Brain microvascular endothelial cell (primary cell): Measurements from ENCODE around the gene TBC1D3B.
"Not testable (repeated sequence)": the region's sequence is repeated elsewhere in the genome, so short reads cannot be mapped to it uniquely, and the experiment has no call there.

ENCODE experiments used
- DNase-seq: peaks from one replicate; pipeline ENCODE4 v3.0.0-alpha.2; 2020
- H3K27ac ChIP-seq: fragments of 250-450 bp; sonication (Bioruptor Pico); 2 replicates; pipeline ENCODE4 v1.5.1; 2020; ENCODE audit warnings: mild to moderate bottlenecking, moderate library complexity
- H3K27me3 ChIP-seq: fragments of 250-450 bp; sonication (Bioruptor Pico); replicated peaks from 2 replicates; pipeline ENCODE4 v1.5.1; 2020; ENCODE audit warnings: mild to moderate bottlenecking
- H3K36me3 ChIP-seq: fragments of 250-450 bp; sonication (Bioruptor Pico); replicated peaks from 2 replicates; pipeline ENCODE4 v1.5.1; 2020; ENCODE audit warnings: mild to moderate bottlenecking
- H3K4me3 ChIP-seq: 2 replicates; pipeline ENCODE4 v1.5.1; 2011; ENCODE audit warnings: low read depth, mild to moderate bottlenecking, control low read depth, low read length, moderate library complexity
- in situ Hi-C: cut with HindIII; loops from 2 replicates; pipeline ENCODE4 v1.10.0; 2017; ENCODE audit warnings: low sequenced_read_pairs, low pct_ligation_motif_present
- TF ChIP-seq, protein P1 (sequence below): IDR thresholded peaks from 2 replicates; pipeline ENCODE4 v1.5.1; 2011; ENCODE audit warnings: low read depth, mild to moderate bottlenecking, moderate library complexity, low read length, control low read depth, inconsistent platforms; ENCODE audit errors: missing control alignments

TBC1D3B gene

DNA sequence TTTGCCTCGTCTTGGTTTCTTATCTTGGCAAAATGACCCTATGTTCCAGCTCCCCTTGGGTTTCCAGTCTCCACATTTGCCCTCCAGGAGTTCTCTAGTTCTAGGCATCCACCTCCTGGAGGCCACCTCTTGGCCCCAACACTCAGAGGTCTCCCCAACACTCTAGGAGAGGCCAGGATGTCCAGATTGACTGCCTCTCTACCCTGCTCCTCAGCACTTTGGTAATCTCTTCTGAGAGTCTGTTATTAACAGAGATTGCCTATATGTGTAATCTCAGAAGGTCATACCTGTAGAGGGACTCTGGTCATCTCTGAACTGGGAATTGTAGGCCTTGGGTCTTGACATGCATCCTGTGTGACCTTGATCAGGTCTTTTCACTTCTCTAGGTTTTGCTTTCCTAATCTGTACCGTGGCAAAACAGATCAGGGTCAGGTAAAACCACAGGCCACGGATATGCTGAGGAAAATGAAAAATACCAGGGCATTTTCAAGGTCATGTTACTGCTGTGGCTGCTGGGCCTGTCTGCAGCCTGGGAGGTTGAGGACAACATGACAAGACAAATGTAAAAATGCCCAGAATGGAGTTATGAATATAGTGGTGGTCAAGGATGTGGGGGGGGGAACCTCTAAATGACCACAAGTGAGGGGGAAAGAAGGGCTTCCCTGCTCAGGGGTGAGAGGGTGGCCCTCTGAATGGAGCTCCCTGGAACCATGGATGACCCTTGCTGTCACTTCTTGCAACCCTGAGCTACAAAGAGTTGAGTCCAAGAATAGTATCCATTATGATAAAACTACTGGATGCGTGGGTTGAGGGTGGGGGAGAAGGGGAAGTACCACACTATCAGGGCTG is 29.4 kb upstream of the TBC1D3B start:
- no peak for DNase-seq
- no peaks in the 10 kb centered on the region for H3K36me3 ChIP-seq
- no peak overlapping the region for H3K4me3 ChIP-seq
- H3K27me3 ChIP-seq: no peaks in the 10 kb centered on the region
- TF ChIP-seq, protein P1, sequence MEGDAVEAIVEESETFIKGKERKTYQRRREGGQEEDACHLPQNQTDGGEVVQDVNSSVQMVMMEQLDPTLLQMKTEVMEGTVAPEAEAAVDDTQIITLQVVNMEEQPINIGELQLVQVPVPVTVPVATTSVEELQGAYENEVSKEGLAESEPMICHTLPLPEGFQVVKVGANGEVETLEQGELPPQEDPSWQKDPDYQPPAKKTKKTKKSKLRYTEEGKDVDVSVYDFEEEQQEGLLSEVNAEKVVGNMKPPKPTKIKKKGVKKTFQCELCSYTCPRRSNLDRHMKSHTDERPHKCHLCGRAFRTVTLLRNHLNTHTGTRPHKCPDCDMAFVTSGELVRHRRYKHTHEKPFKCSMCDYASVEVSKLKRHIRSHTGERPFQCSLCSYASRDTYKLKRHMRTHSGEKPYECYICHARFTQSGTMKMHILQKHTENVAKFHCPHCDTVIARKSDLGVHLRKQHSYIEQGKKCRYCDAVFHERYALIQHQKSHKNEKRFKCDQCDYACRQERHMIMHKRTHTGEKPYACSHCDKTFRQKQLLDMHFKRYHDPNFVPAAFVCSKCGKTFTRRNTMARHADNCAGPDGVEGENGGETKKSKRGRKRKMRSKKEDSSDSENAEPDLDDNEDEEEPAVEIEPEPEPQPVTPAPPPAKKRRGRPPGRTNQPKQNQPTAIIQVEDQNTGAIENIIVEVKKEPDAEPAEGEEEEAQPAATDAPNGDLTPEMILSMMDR: no peak
- H3K27ac ChIP-seq: no peak overlapping the region
- in situ Hi-C loops: no loop called here

DNA sequence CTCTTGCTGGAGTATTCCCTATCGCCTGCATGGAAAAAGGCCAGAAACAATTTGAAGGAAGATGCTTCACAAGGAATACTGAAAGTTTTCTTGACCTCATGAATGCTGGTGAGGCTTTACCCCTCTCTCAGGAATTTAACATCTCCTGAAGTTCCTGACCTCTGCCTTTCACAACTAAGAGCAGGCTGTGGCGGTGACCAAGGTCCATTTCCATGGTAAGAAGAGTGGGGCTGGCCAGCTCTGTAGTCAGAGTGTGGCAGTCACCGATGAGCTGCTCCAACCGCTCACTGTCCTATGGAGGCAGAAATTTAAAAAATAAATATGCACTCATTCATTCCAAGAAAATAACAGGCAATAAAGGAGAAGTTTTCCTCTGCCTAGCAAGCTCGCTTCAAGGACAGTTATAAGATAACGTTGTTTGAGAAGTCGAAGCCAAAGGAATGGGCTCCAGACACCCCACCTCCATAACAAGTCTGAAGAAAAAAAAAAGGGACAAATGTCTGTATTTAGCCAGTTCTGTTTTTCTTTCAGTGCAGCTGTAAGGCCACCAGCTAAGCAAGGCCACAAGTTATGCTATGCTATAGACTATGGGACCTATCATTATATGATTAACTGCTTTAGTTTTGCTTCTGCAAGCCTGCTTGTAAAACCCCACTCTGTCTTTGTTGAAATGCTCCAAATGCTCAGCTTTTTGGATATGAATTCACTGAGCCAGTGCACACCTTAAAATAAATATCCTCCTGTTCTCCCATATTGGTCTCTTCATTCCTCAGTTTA is 28.5 kb upstream of the TBC1D3B start:
- in situ Hi-C loops: no loop called here
- DNase-seq: no peak
- no peak overlapping the region for H3K27ac ChIP-seq

DNA sequence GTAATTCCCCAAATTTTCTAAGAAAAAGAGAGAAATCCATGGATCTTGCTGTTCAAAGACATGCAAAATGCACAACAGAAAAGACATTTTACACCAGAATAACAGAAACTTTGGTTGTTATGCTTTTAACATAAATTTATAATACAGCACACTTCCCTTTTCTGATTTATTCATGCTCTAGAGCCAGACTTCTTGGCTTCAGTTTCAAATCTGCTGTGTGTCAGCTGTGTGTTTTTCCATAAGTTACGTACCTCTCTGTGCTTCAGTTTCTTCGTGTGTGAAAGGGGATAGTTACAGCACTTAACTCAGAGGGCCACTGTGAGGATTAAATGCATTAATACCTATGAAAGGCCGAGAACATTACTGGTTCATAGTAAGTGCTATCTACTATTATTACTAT is 26.9 kb upstream of the TBC1D3B start:
- TF ChIP-seq, protein P1: no peak
- no peak for DNase-seq
- Histone ChIP-seq H3K27ac (no peak overlapping the region), H3K36me3 (no peaks in the 10 kb centered on the region), H3K27me3 (no peaks in the 10 kb centered on the region), H3K4me3 (no peak overlapping the region)
- in situ Hi-C loops: no loop called here

More for the DNA sequence above, 28.5 kb upstream of the TBC1D3B start:
- no peak overlapping the region for H3K4me3 ChIP-seq
- TF ChIP-seq, protein P1: no peak
- H3K36me3 ChIP-seq: no peaks in the 10 kb centered on the region
- no peaks in the 10 kb centered on the region for H3K27me3 ChIP-seq

DNA sequence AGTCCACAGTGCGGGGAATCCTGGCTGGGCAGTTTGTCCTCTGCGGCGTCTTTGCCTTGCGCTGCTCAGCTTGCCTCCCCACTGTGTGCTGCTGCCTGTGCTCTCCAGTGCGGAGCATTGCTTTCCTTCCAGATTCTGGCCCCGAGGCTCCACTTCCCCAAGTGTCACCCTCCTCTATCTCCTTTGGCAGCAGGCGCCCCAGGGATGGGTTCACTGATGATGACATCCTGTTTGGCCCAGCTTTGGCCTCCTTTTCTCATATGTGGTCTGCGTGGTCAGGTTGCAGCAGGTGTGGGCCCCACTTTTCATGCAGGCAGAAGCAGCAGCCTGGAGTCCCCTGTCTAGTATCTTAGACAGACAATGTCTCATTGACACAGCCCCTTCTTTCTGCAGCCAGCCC is 25.1 kb upstream of the TBC1D3B start:
- H3K4me3 ChIP-seq, in situ Hi-C loops, H3K27me3 ChIP-seq, H3K27ac ChIP-seq, DNase-seq, H3K36me3 ChIP-seq: not testable (repeated sequence)

DNA sequence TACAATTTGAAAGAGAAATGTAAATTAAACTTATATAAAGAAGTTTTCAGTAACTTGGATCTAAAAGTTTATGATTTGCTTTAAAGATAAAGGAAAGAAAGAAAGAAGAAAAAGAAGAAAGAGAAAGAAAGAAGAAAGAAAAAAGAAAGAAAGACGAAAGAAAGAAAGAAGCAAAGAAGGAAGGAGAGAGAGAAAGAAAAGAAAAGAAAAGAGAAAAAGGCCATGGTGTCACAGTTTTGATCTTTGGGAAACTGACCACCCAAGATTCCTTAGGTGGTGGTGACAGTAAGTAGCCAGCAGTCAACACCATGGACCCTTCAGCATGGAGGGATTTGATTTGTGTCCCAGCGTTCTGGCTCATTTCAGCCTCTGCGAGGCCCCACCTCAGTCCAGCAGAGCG is 24.7 kb upstream of the TBC1D3B start:
- H3K27me3 ChIP-seq, in situ Hi-C loops, DNase-seq, H3K27ac ChIP-seq, H3K4me3 ChIP-seq, H3K36me3 ChIP-seq: not testable (repeated sequence)

DNA sequence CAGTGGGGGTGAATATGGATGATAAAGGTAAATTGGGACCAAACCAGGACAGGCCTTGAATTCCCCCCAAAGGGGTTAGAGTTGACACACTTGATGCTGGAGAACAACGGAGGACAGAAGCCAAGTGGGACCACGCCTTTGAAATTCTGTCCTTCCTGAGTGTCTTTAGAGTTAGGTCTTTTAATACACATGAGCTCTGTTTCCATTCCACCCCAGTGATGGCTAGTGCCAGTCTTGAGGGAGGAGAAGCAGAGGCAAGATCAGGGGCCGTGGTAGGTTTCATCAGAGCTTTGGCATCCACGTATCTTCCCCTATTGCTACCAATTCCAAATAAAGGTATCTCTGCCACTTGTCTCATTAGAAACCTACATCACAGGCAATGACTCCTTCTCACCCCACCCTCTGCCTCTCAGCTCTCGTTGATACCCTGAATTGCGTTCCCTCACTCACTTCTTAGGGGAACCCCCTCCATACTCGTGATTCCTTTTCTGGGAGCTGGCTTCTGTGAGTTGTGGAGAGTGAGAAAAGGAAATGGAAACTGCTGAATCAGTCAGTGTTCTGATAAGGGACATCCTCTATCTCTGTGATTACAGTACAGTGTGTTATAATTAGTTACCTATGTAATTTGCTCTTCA is 22.5 kb upstream of the TBC1D3B start:
- no peaks in the 10 kb centered on the region for H3K27me3 ChIP-seq
- in situ Hi-C loops: no loop called here
- TF ChIP-seq, protein P1: no peak
- no peak for DNase-seq
- H3K4me3 ChIP-seq: no peak overlapping the region
- no peaks in the 10 kb centered on the region for H3K36me3 ChIP-seq
- no peak overlapping the region for H3K27ac ChIP-seq
